HAP-1 (cell line): Measurements from ENCODE around the gene MYOCD.

Experiments used
- DNase-seq, 2 experiments: peaks; one replicate each; pipeline ENCODE4 v3.0.0-alpha.2; 2016 to 2020; ENCODE audit warnings: low spot score in 2 of 2
- H3K27me3 ChIP-seq: fragments of 250-450 bp; sonication (Bioruptor Pico); 2 replicates; pipeline ENCODE4 v1.5.1; 2020; ENCODE audit warnings: low read depth, mild to moderate bottlenecking, moderate library complexity
- H3K36me3 ChIP-seq: fragments of 250-450 bp; sonication (Bioruptor Pico); replicated peaks from 2 replicates; pipeline ENCODE4 v1.5.1; 2020; ENCODE audit warnings: mild to moderate bottlenecking
- H3K4me1 ChIP-seq: fragments of 250-450 bp; sonication (Bioruptor Pico); 2 replicates; pipeline ENCODE4 v1.5.1; 2020; ENCODE audit warnings: mild to moderate bottlenecking
- H3K4me3 ChIP-seq: fragments of 250-450 bp; sonication (Bioruptor Pico); 2 replicates; pipeline ENCODE4 v1.5.1; 2020; ENCODE audit warnings: mild to moderate bottlenecking, moderate library complexity
- H3K9me3 ChIP-seq: fragments of 250-450 bp; sonication (Bioruptor Pico); 2 replicates; pipeline ENCODE4 v1.5.1; 2020; ENCODE audit warnings: mild to moderate bottlenecking, moderate library complexity
- in situ Hi-C: fragments of 300-500 bp; cut with MboI; formaldehyde crosslinking; loops from 3 replicates; pipeline ENCODE4 v1.14.3; 2020; ENCODE audit warnings: low sequenced_read_pairs, inconsistent platforms, mixed read lengths

The MYOCD gene

DNA sequence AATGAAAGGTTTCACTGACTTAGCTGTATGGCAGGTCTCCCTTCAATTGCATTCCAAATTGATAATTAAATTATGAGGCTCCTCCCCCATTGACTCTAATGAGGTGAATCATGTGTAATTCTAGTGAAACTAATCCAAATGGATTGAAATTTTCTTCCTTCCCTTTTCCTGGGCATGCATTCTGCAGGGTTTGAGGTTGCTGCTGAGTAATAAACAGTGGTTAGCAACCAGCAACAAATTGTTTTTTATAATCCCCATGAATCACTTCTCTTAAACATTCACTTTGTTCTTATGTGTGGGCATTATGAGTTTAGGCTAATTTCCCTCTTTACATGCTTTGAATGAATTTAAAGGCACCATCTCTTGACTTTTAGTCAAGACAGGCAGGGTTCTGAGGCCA, 43.4 kb downstream of the MYOCD start:
- Histone ChIP-seq H3K9me3 (no peaks in the 10 kb centered on the region), H3K4me3 (no peak overlapping the region), H3K27me3 (no peaks in the 10 kb centered on the region), H3K36me3 (no peaks in the 10 kb centered on the region), H3K4me1 (no peaks in the 10 kb centered on the region)
- DNase-seq, result no peak
- in situ Hi-C loops, result no loop called here

GRCh38 chr17:12712415-12712814, 46.7 kb downstream of the MYOCD start:
- H3K27me3 ChIP-seq, result no peaks in the 10 kb centered on the region
- no peaks in the 10 kb centered on the region for H3K36me3 ChIP-seq
- H3K4me1 ChIP-seq, result no peaks in the 10 kb centered on the region
- H3K4me3 ChIP-seq, result no peak overlapping the region
- in situ Hi-C loops, result no loop called here
- no peak for DNase-seq
- no peaks in the 10 kb centered on the region for H3K9me3 ChIP-seq

GRCh38 chr17:12712941-12713340, 47.3 kb downstream of the MYOCD start:
- DNase-seq, result no peak
- Histone ChIP-seq H3K4me3 (no peak overlapping the region), H3K9me3 (no peaks in the 10 kb centered on the region), H3K36me3 (no peaks in the 10 kb centered on the region), H3K27me3 (no peaks in the 10 kb centered on the region), H3K4me1 (no peaks in the 10 kb centered on the region)
- in situ Hi-C loops, result no loop called here

DNA sequence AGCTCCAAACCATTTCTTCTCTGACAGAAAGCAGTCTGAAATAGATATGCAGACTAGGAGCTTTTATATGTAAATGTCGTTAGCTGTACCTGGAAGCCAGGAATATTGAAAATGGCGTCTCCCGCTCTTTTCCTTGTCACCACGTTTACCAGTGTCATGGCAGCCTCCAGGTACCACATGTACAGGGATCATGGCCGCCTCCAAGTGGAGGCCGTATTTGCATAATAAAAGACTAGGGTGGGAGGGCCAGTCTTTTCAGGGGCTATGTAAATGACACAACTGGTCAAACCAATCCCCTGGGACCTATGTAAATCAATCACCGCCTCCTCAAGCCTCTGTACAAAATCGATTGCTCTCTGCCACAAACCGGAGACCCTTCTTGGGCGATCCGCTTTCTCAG, 54.3 kb downstream of the MYOCD start:
- Histone ChIP-seq H3K27me3 (no peaks in the 10 kb centered on the region), H3K4me1 (no peaks in the 10 kb centered on the region), H3K36me3 (no peaks in the 10 kb centered on the region), H3K4me3 (no peak overlapping the region), H3K9me3 (no peaks in the 10 kb centered on the region)
- in situ Hi-C loops, result no loop called here
- DNase-seq, result peak; percentile 2 to 35

GRCh38 chr17:12721581-12721980, 55.9 kb downstream of the MYOCD start:
- Histone ChIP-seq H3K36me3 (no peaks in the 10 kb centered on the region), H3K4me1 (no peaks in the 10 kb centered on the region), H3K4me3 (no peak overlapping the region), H3K9me3 (no peaks in the 10 kb centered on the region), H3K27me3 (no peaks in the 10 kb centered on the region)
- in situ Hi-C loops, result no loop called here
- DNase-seq, result no peak

DNA sequence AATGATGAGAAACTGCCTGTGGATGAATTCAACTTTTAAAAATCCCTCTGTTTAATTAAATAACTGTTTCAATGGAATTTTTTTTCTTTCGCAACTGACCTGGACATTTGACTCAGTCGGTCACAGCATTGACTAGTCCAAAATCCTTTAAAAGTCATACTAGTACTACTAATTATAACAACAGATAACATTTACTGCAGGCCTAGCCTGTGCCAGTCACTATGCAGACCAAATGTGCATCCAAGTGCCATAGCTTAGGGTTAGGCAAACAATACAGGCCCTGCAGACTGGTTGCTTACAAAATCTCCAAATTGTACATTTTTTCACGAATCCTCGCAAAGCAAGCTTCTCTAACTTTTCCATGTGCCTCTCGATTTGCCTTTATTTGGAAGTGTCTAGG, 56.6 kb downstream of the MYOCD start:
- Histone ChIP-seq H3K9me3 (no peaks in the 10 kb centered on the region), H3K4me1 (no peaks in the 10 kb centered on the region), H3K4me3 (no peak overlapping the region), H3K36me3 (no peaks in the 10 kb centered on the region), H3K27me3 (no peaks in the 10 kb centered on the region)
- DNase-seq, result no peak
- in situ Hi-C loops, result no loop called here

- H3K36me3 ChIP-seq, result no peaks in the 10 kb centered on the region
- no peaks in the 10 kb centered on the region for H3K27me3 ChIP-seq
- H3K9me3 ChIP-seq, result no peaks in the 10 kb centered on the region
- in situ Hi-C loops, result no loop called here
- no peak for DNase-seq
- H3K4me3 ChIP-seq, result no peak overlapping the region
- no peaks in the 10 kb centered on the region for H3K4me1 ChIP-seq
These were observed 60.4 kb downstream of the MYOCD start for GRCh38 chr17:12726131-12726530.

- no peaks in the 10 kb centered on the region for H3K27me3 ChIP-seq
- no peaks in the 10 kb centered on the region for H3K36me3 ChIP-seq
- H3K9me3 ChIP-seq, result no peaks in the 10 kb centered on the region
- in situ Hi-C loops, result no loop called here
- no peak for DNase-seq
- no peak overlapping the region for H3K4me3 ChIP-seq
- H3K4me1 ChIP-seq, result no peaks in the 10 kb centered on the region
These were observed 61.5 kb downstream of the MYOCD start for GRCh38 chr17:12727076-12727760.

DNA sequence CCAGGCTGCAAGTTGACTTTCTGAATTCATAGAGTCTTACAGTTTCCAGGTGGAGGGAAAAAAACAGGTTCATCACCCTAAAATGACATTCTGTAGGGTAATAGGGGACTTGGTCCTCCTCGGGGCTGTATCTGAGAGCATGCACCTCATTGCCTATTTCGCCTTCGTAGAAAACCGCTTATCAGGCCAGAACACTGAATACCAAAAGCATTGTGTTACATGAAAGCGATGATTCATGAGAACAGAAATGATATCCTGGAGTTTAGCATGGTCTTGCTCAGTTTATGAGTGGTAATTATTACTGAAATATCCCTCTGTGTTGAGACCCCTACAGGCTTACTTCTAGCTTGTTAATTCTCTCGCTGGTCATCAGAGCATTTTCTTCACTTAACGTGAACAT, 62.2 kb downstream of the MYOCD start:
- no peaks in the 10 kb centered on the region for H3K9me3 ChIP-seq
- in situ Hi-C loops, result no loop called here
- no peaks in the 10 kb centered on the region for H3K27me3 ChIP-seq
- no peaks in the 10 kb centered on the region for H3K36me3 ChIP-seq
- DNase-seq, result no peak
- H3K4me3 ChIP-seq, result no peak overlapping the region
- H3K4me1 ChIP-seq, result no peaks in the 10 kb centered on the region

DNA sequence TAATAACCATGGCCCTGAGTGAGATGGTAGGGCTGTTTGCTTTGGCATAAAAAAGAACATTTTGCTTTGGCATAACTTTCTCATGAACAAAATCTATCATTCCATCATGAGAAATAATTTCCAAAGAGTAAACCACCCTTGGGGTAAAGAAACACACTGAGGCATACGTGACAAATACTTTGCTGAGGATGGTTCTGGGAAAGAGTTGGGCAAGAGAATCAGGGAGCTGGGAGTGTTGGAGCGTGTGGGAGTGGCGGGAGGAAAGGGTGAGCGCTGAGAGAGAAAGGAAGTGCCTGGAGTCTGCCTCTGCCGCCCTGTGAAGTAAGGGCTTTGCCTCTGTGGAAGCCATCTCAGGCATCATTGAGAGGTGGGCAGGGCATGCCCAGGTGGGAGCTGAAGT, 63.4 kb downstream of the MYOCD start:
- H3K9me3 ChIP-seq, result no peaks in the 10 kb centered on the region
- H3K36me3 ChIP-seq, result no peaks in the 10 kb centered on the region
- no peaks in the 10 kb centered on the region for H3K27me3 ChIP-seq
- H3K4me1 ChIP-seq, result no peaks in the 10 kb centered on the region
- in situ Hi-C loops, result no loop called here
- H3K4me3 ChIP-seq, result no peak overlapping the region
- DNase-seq, result no peak

DNA sequence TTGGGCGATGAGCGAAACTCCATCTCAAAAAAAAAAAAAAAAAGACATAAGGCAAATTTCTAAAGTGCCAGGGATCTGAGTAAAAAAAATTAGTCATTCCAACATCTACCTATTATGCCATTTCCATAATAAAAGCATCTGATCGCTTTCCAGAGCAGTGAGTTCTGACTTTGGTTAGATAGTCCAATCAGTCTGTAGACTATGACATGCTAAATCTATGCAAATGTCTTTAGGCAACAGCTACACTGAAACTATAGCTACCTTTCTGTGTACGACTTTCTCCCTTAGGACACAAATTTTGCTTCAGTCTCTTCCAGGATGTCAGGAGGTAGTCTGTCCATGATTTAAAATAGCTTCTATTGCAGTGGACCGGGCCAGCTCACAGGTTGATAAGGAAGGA, 64.7 kb downstream of the MYOCD start:
- DNase-seq, result no peak
- no peak overlapping the region for H3K4me3 ChIP-seq
- in situ Hi-C loops, result no loop called here
- no peaks in the 10 kb centered on the region for H3K4me1 ChIP-seq
- no peaks in the 10 kb centered on the region for H3K36me3 ChIP-seq
- no peaks in the 10 kb centered on the region for H3K9me3 ChIP-seq
- H3K27me3 ChIP-seq, result no peaks in the 10 kb centered on the region

GRCh38 chr17:12730931-12731521, 65.3 kb downstream of the MYOCD start:
- Histone ChIP-seq H3K27me3 (no peaks in the 10 kb centered on the region), H3K4me3 (no peak overlapping the region), H3K4me1 (no peaks in the 10 kb centered on the region), H3K9me3 (no peaks in the 10 kb centered on the region), H3K36me3 (no peaks in the 10 kb centered on the region)
- DNase-seq, result no peak
- in situ Hi-C loops, result no loop called here

DNA sequence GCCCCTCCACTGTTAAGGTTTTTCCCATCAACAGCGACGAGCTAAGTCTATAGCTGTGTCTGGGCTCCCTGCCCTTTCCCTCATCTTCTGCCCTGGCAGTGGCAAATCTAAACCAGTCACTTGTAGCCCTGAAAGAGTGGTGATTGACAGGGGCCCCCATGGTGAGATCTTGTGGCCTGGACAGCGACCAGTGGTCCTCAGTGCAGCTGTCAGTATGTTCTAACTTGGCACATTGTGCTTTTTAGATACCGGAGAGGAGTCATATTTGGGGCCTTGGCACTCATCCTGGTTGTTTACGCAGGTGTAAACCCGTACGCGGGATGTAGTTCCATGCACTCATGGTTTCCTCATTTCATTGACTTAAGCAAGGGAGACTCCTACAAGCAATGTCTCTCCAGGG, 66.1 kb downstream of the MYOCD start:
- no peaks in the 10 kb centered on the region for H3K27me3 ChIP-seq
- no peaks in the 10 kb centered on the region for H3K9me3 ChIP-seq
- in situ Hi-C loops, result no loop called here
- no peaks in the 10 kb centered on the region for H3K4me1 ChIP-seq
- DNase-seq, result no peak
- H3K36me3 ChIP-seq, result no peaks in the 10 kb centered on the region
- H3K4me3 ChIP-seq, result no peak overlapping the region

DNA sequence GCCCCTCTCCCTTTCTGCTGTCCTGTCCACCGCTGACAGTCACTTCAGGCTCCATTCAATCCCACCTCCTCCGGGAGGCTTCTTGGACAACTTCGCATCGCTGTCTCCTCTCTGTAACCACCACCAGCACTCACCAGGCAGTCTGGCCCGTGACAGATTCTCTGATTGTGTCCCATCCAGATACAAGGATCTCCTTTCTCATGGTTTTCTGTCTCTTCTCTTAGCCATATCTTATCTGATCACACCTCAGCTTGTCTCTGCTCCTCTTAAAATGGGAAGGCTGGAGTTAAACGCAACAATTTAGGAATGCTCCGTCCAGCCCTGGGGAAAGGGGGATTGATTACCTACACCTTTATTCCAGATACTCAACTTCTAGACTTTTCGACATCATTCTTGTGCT, 66.7 kb downstream of the MYOCD start:
- in situ Hi-C loops, result no loop called here
- no peak for DNase-seq
- Histone ChIP-seq H3K27me3 (no peaks in the 10 kb centered on the region), H3K4me1 (no peaks in the 10 kb centered on the region), H3K36me3 (no peaks in the 10 kb centered on the region), H3K4me3 (no peak overlapping the region), H3K9me3 (no peaks in the 10 kb centered on the region)

GRCh38 chr17:12734926-12735325, 69.2 kb downstream of the MYOCD start:
- Histone ChIP-seq H3K27me3 (no peaks in the 10 kb centered on the region), H3K36me3 (no peaks in the 10 kb centered on the region), H3K4me3 (no peak overlapping the region), H3K9me3 (no peaks in the 10 kb centered on the region), H3K4me1 (no peaks in the 10 kb centered on the region)
- in situ Hi-C loops, result no loop called here
- DNase-seq, result no peak
